Activated CD8-positive, alpha-beta memory T cell treated with anti-CD3 and anti-CD28 coated beads for 1 hour (primary cell): Measurements from ENCODE around the gene STARD13.

Source experiments
- DNase-seq, 2 donors: peaks; one replicate each; pipeline ENCODE4 v3.0.0-alpha.2; 2020; ENCODE audit warnings: low read depth in 1 of 2; ENCODE audit errors: extremely low read depth in 1 of 2

Gene STARD13

GRCh38 chr13:33204130-33204927 lies 81.2 kb downstream of the STARD13 start:
- no peak for DNase-seq

- DNase-seq: no peak
These were observed 82.8 kb downstream of the STARD13 start for GRCh38 chr13:33202644-33203169.

- no peak for DNase-seq
These were observed 83.9 kb downstream of the STARD13 start for GRCh38 chr13:33201659-33202058.

- DNase-seq: no peak
These were observed 86.2 kb downstream of the STARD13 start for GRCh38 chr13:33199289-33199850.

GRCh38 chr13:33197541-33197971 lies 88.0 kb downstream of the STARD13 start:
- no peak for DNase-seq

- DNase-seq: no peak
These were observed 88.8 kb downstream of the STARD13 start for GRCh38 chr13:33196767-33197166.

GRCh38 chr13:33195693-33196464 lies 89.7 kb downstream of the STARD13 start:
- no peak for DNase-seq

- no peak for DNase-seq
These were observed 90.5 kb downstream of the STARD13 start for GRCh38 chr13:33194820-33195692.

GRCh38 chr13:33193428-33193974 lies 92.1 kb downstream of the STARD13 start:
- DNase-seq: no peak

GRCh38 chr13:33191425-33192210 lies 93.9 kb downstream of the STARD13 start:
- DNase-seq: no peak

- no peak for DNase-seq
These were observed 96.1 kb downstream of the STARD13 start for GRCh38 chr13:33189470-33189869.

- no peak for DNase-seq
These were observed 97.3 kb downstream of the STARD13 start for GRCh38 chr13:33188093-33188882.

- DNase-seq: no peak
These were observed 98.7 kb downstream of the STARD13 start for GRCh38 chr13:33186861-33187291.

- DNase-seq: no peak
These were observed 99.7 kb downstream of the STARD13 start for GRCh38 chr13:33185853-33186252.

- DNase-seq: no peak
These were observed 101.0 kb downstream of the STARD13 start for GRCh38 chr13:33184530-33184929.

GRCh38 chr13:33184112-33184490 lies 101.5 kb downstream of the STARD13 start:
- no peak for DNase-seq

- DNase-seq: no peak
These were observed 102.0 kb downstream of the STARD13 start for GRCh38 chr13:33183431-33184111.

- DNase-seq: no peak
These were observed 102.8 kb downstream of the STARD13 start for GRCh38 chr13:33182729-33183128.
